CD4-positive, alpha-beta T cell (primary cell): Measurements from ENCODE around the gene RNF141. TPM values are rescaled to one million over a fixed set of nuclear protein-coding genes. Genes with fewer than 3 reads are reported as not detected.

Source experiments
- ATAC-seq: fragments of 200-7000 bp; cut with Tn5 transposase; one replicate; pipeline ENCODE4 v1.10.0; 2022; ENCODE audit warnings: mild to moderate bottlenecking; ENCODE audit not compliant: poor library complexity
- CTCF ChIA-PET: fragments of 350-600 bp; sonication (Branson Sonifier 250); formaldehyde crosslinking; loops from one replicate; lab custom pipeline; 2021; ENCODE audit warnings: antibody characterized with exemption, inconsistent platforms; lab: Charles Lee
- POLR2A ChIA-PET: fragments of 350-600 bp; sonication (Branson Sonifier 250); formaldehyde crosslinking; loops from one replicate; lab custom pipeline; 2021; ENCODE audit warnings: antibody characterized with exemption, inconsistent platforms; lab: Charles Lee
- DNase-seq, 14 experiments: peaks; one replicate each; pipeline ENCODE4 v3.0.0-alpha.2; 2013 to 2020; ENCODE audit warnings: mixed read lengths in 2 of 14
- H3K27ac ChIP-seq, 2 donors: one replicate each; pipeline versions ENCODE4 v1.5.1 to v1.7.0; 2013; ENCODE audit warnings: low read length in 2 of 2, low read depth in 1 of 2, mild to moderate bottlenecking in 1 of 2
- H3K27me3 ChIP-seq, 2 experiments: 1 replicate in 1 of 2; 2 replicates in 1 of 2; pipeline versions ENCODE4 v1.6.1 to v1.7.0; 2013; ENCODE audit warnings: low read length in 2 of 2, control low read depth in 1 of 2, mild to moderate bottlenecking in 1 of 2, moderate library complexity in 1 of 2; ENCODE audit not compliant: insufficient read depth in 2 of 2, control insufficient read depth in 1 of 2
- H3K36me3 ChIP-seq: one replicate; pipeline ENCODE4 v1.6.1; 2013; ENCODE audit warnings: low read length, control low read depth; ENCODE audit not compliant: insufficient read depth
- H3K4me1 ChIP-seq: one replicate; pipeline ENCODE4 v1.6.1; 2013; ENCODE audit warnings: low read length, control low read depth; ENCODE audit not compliant: insufficient read depth
- H3K4me3 ChIP-seq: one replicate; pipeline ENCODE4 v1.5.1; 2013; ENCODE audit warnings: mild to moderate bottlenecking, low read length, moderate library complexity
- H3K9me3 ChIP-seq, 2 experiments: 1 replicate in 1 of 2; 2 replicates in 1 of 2; pipeline versions ENCODE4 v1.6.1 to v1.7.0; 2013; ENCODE audit warnings: low read length in 2 of 2, mild to moderate bottlenecking in 2 of 2, control low read depth in 1 of 2, moderate library complexity in 1 of 2; ENCODE audit not compliant: control insufficient read depth in 1 of 2, insufficient read depth in 1 of 2
- H3K27ac Mint-ChIP-seq: one replicate; pipeline ENCODE4 v1.8.0; 2020; ENCODE audit warnings: mixed read lengths
- H3K27me3 Mint-ChIP-seq: one replicate; pipeline ENCODE4 v1.8.0; 2021; ENCODE audit warnings: mixed read lengths
- H3K36me3 Mint-ChIP-seq: one replicate; pipeline ENCODE4 v1.8.0; 2021; ENCODE audit warnings: low read depth, mixed read lengths
- H3K4me1 Mint-ChIP-seq: one replicate; pipeline ENCODE4 v1.8.0; 2021; ENCODE audit warnings: low read depth, mixed read lengths
- H3K4me3 Mint-ChIP-seq: one replicate; pipeline ENCODE4 v1.8.0; 2020; ENCODE audit warnings: mild to moderate bottlenecking, mixed read lengths
- H3K9me3 Mint-ChIP-seq: one replicate; pipeline ENCODE4 v1.8.0; 2020; ENCODE audit warnings: mixed read lengths
- CTCF ChIP-seq: fragments of 200-600 bp; IDR thresholded peaks from one replicate; pipeline ENCODE4 v1.8.0; 2022; ENCODE audit warnings: antibody characterized with exemption, mild to moderate bottlenecking
- intact Hi-C, 2 experiments: fragments of 100-400 bp; cut with DNase I in 1 of 2; cut with micrococcal nuclease in 1 of 2; formaldehyde crosslinking; loops; one replicate each; pipeline versions ENCODE4 v1.15.1 to v1.9.0; 2023 to 2025; cut with DNase I, micrococcal nuclease
- total RNA-seq, 174 experiments: library from RNA in 2 of 174; stranded (reverse) in 2 of 174; gene quantifications; one replicate each; pipeline ENCODE4 v1.2.3 and lab custom pipeline; 2021 to 2026

RNF141 gene
- total RNA-seq, 2 experiments from 2014 or later = 18.0 to 19.0 TPM

GRCh38 chr11:10564696-10565318, 23.8 kb upstream of the RNF141 start:
- POLR2A ChIA-PET = no interaction called here
- Mint-ChIP-seq H3K4me3 (no peak overlapping the region), H3K36me3 (no peaks in the 10 kb centered on the region), H3K4me1 (no peaks in the 10 kb centered on the region), H3K27me3 (no peaks in the 10 kb centered on the region), H3K27ac (no peak overlapping the region), H3K9me3 (no peaks in the 10 kb centered on the region)
- ATAC-seq (no peak), DNase-seq (no peak)
- Histone ChIP-seq H3K9me3 (no peaks in the 10 kb centered on the region), H3K4me1 (no peaks in the 10 kb centered on the region), H3K27me3 (no peaks in the 10 kb centered on the region), H3K27ac (no peak overlapping the region), H3K4me3 (no peak overlapping the region), H3K36me3 (no peaks in the 10 kb centered on the region)
- CTCF ChIA-PET = interaction anchor here (1.5 kb wide), 1 partner anchor 159 kb away, joined by 4 read pairs; no protein-coding TSS in a partner anchor
- TF ChIP-seq CTCF = no peak
- intact Hi-C loops = no loop called here

- no peak for ATAC-seq
- CTCF ChIA-PET = interaction anchor here (1.5 kb wide), 1 partner anchor 158 kb away, joined by 4 read pairs; no protein-coding TSS in a partner anchor
These were observed 23.0 kb upstream of the RNF141 start for GRCh38 chr11:10564030-10564429.

GRCh38 chr11:10561947-10562346, 21.0 kb upstream of the RNF141 start:
- TF ChIP-seq CTCF = no peak
- Histone ChIP-seq H3K36me3 (no peaks in the 10 kb centered on the region), H3K4me1 (no peaks in the 10 kb centered on the region), H3K4me3 (no peak overlapping the region), H3K27ac (no peak overlapping the region), H3K27me3 (peaks cover 0 to 4% of the 10 kb centered on the region in 2 experiments), H3K9me3 (no peaks in the 10 kb centered on the region)
- H3K9me3 Mint-ChIP-seq = no peaks in the 10 kb centered on the region
- intact Hi-C loops = no loop called here
- ChIA-PET CTCF (interaction anchor here (1.4 kb wide), 1 partner anchor 21 kb away, joined by 3 read pairs; the partner anchor contains the start of gene RNF141), POLR2A (no interaction called here)
- H3K36me3 Mint-ChIP-seq = no peaks in the 10 kb centered on the region
- no peak for DNase-seq
- H3K4me1 Mint-ChIP-seq = no peaks in the 10 kb centered on the region
- H3K27me3 Mint-ChIP-seq = peaks cover 4% of the 10 kb centered on the region
- no peak overlapping the region for H3K4me3 Mint-ChIP-seq
- ATAC-seq = no peak
- no peak overlapping the region for H3K27ac Mint-ChIP-seq

More at GRCh38 chr11:10564030-10564429, 23.0 kb upstream of the RNF141 start:
- H3K27me3 ChIP-seq = no peaks in the 10 kb centered on the region
- no peaks in the 10 kb centered on the region for H3K9me3 ChIP-seq
- POLR2A ChIA-PET = no interaction called here
- H3K4me1 Mint-ChIP-seq = no peaks in the 10 kb centered on the region
- no peak overlapping the region for H3K4me3 Mint-ChIP-seq
- no peaks in the 10 kb centered on the region for H3K4me1 ChIP-seq
- H3K27ac Mint-ChIP-seq = no peak overlapping the region
- H3K9me3 Mint-ChIP-seq = no peaks in the 10 kb centered on the region
- H3K36me3 ChIP-seq = no peaks in the 10 kb centered on the region
- no peaks in the 10 kb centered on the region for H3K27me3 Mint-ChIP-seq
- H3K27ac ChIP-seq = no peak overlapping the region
- no peaks in the 10 kb centered on the region for H3K36me3 Mint-ChIP-seq
- intact Hi-C loops = no loop called here
- DNase-seq = no peak
- no peak overlapping the region for H3K4me3 ChIP-seq
- TF ChIP-seq CTCF = no peak
